OCI-LY1 (cell line): ENCODE measurements around the gene TOMM20.

ENCODE experiments used
- H2AFZ ChIP-seq: fragments of 200-600 bp; sonication (generic), shearing (Covaris generic); 2 replicates; pipeline ENCODE4 v1.6.0; 2014; ENCODE audit warnings: antibody characterized with exemption, mild to moderate bottlenecking, low read length
- H3F3A ChIP-seq: fragments of 200-600 bp; sonication (generic), shearing (Covaris generic); 2 replicates; pipeline ENCODE4 v1.6.0; 2014; ENCODE audit warnings: mild to moderate bottlenecking, antibody characterized with exemption, low read length, moderate library complexity; ENCODE audit not compliant: insufficient read depth
- H3K27ac ChIP-seq: fragments of 200-600 bp; sonication (generic); 2 replicates; pipeline ENCODE4 v1.5.1; 2014; ENCODE audit warnings: low read length, mixed run types, mild to moderate bottlenecking, low read depth; ENCODE audit not compliant: poor library complexity, severe bottlenecking
- H3K27me3 ChIP-seq: fragments of 200-600 bp; sonication (generic); 2 replicates; pipeline ENCODE4 v1.6.0; 2014; ENCODE audit warnings: antibody characterized with exemption, mild to moderate bottlenecking, low read length, moderate library complexity; ENCODE audit not compliant: insufficient read depth
- H3K36me3 ChIP-seq: fragments of 200-600 bp; sonication (generic); 2 replicates; pipeline ENCODE4 v1.6.1; 2014; ENCODE audit warnings: mild to moderate bottlenecking, antibody characterized with exemption, low read length, moderate library complexity, mixed read lengths; ENCODE audit not compliant: insufficient read depth
- H3K4me1 ChIP-seq: fragments of 200-600 bp; sonication (generic); 2 replicates; pipeline ENCODE4 v1.5.1; 2014; ENCODE audit warnings: mild to moderate bottlenecking, low read length, moderate library complexity; ENCODE audit not compliant: insufficient read depth, severe bottlenecking
- H3K4me2 ChIP-seq: fragments of 200-600 bp; sonication (generic), shearing (Covaris generic); 2 replicates; pipeline ENCODE4 v1.6.1; 2014; ENCODE audit warnings: low read length
- H3K4me3 ChIP-seq: fragments of 200-600 bp; sonication (generic); 2 replicates; pipeline ENCODE4 v1.5.1; 2014; ENCODE audit warnings: low read length, low read depth, mild to moderate bottlenecking, mixed read lengths; ENCODE audit not compliant: poor library complexity, severe bottlenecking
- H3K79me2 ChIP-seq: fragments of 200-600 bp; shearing (Covaris generic); 2 replicates; pipeline ENCODE4 v1.6.1; 2016; ENCODE audit warnings: mixed run types, low read length, mixed read lengths; ENCODE audit not compliant: insufficient read depth
- H3K9ac ChIP-seq: fragments of 200-600 bp; sonication (generic), shearing (Covaris generic); 2 replicates; pipeline ENCODE4 v1.6.1; 2014; ENCODE audit warnings: mild to moderate bottlenecking, low read length, mixed read lengths
- H3K9me2 ChIP-seq: fragments of 200-600 bp; sonication (generic), shearing (Covaris generic); 2 replicates; pipeline ENCODE4 v1.6.1; 2014; ENCODE audit warnings: low read depth, mild to moderate bottlenecking, low read length, mixed read lengths
- H3K9me3 ChIP-seq: fragments of 200-600 bp; shearing (Covaris generic); 2 replicates; pipeline ENCODE4 v1.6.1; 2014; ENCODE audit warnings: low read length, mixed read lengths
- H4K20me1 ChIP-seq: fragments of 200-600 bp; sonication (generic), shearing (Covaris generic); 2 replicates; pipeline ENCODE4 v1.6.0; 2016; ENCODE audit warnings: mild to moderate bottlenecking, low read length; ENCODE audit not compliant: insufficient read depth
- EZH2 ChIP-seq: fragments of 200-600 bp; sonication (generic), shearing (Covaris generic); IDR thresholded peaks from 2 replicates; pipeline ENCODE4 v1.8.0; 2017; ENCODE audit warnings: borderline replicate concordance, mixed run types, mild to moderate bottlenecking, antibody characterized with exemption, low read length, moderate library complexity, mixed read lengths
- TF ChIP-seq, protein P1 (sequence below): fragments of 200-600 bp; sonication (generic), shearing (Covaris generic); IDR thresholded peaks from 2 replicates; pipeline ENCODE4 v1.5.1; 2017; ENCODE audit warnings: mild to moderate bottlenecking, antibody characterized with exemption, low read length, moderate library complexity, mixed read lengths

Gene TOMM20

GRCh38 chr1:235138821-235139220 is 10.2 kb upstream of the TOMM20 start:
- Histone ChIP-seq H3F3A (no peaks in the 10 kb centered on the region), H3K36me3 (peaks cover 84% of the 10 kb centered on the region), H3K27me3 (no peaks in the 10 kb centered on the region), H3K27ac (no peak overlapping the region), H3K9me3 (no peaks in the 10 kb centered on the region), H4K20me1 (no peaks in the 10 kb centered on the region), H3K4me3 (no peak overlapping the region), H3K79me2 (no peaks in the 10 kb centered on the region), H3K9me2 (no peaks in the 10 kb centered on the region), H3K9ac (no peak overlapping the region), H3K4me1 (no peaks in the 10 kb centered on the region), H3K4me2 (no peak overlapping the region), H2AFZ (no peak overlapping the region)
- TF ChIP-seq EZH2 = no peak
- TF ChIP-seq, protein P1, sequence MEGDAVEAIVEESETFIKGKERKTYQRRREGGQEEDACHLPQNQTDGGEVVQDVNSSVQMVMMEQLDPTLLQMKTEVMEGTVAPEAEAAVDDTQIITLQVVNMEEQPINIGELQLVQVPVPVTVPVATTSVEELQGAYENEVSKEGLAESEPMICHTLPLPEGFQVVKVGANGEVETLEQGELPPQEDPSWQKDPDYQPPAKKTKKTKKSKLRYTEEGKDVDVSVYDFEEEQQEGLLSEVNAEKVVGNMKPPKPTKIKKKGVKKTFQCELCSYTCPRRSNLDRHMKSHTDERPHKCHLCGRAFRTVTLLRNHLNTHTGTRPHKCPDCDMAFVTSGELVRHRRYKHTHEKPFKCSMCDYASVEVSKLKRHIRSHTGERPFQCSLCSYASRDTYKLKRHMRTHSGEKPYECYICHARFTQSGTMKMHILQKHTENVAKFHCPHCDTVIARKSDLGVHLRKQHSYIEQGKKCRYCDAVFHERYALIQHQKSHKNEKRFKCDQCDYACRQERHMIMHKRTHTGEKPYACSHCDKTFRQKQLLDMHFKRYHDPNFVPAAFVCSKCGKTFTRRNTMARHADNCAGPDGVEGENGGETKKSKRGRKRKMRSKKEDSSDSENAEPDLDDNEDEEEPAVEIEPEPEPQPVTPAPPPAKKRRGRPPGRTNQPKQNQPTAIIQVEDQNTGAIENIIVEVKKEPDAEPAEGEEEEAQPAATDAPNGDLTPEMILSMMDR = no peak

- H2AFZ ChIP-seq = no peak overlapping the region
These were observed 7.5 kb upstream of the TOMM20 start for GRCh38 chr1:235136111-235136510.

GRCh38 chr1:235134171-235134570 is 5.5 kb upstream of the TOMM20 start:
- H3K27me3 ChIP-seq = no peaks in the 10 kb centered on the region
- H3K9ac ChIP-seq = no peak overlapping the region
- no peaks in the 10 kb centered on the region for H4K20me1 ChIP-seq
- H3K4me2 ChIP-seq = no peak overlapping the region
- peaks cover 81% of the 10 kb centered on the region for H3K36me3 ChIP-seq
- no peak overlapping the region for H3K4me3 ChIP-seq
- no peaks in the 10 kb centered on the region for H3K9me3 ChIP-seq
- TF ChIP-seq EZH2 = no peak
- TF ChIP-seq, protein P1 = no peak
- no peaks in the 10 kb centered on the region for H3K9me2 ChIP-seq
- peaks cover 2% of the 10 kb centered on the region for H3K4me1 ChIP-seq
- no peaks in the 10 kb centered on the region for H3F3A ChIP-seq
- H3K79me2 ChIP-seq = no peaks in the 10 kb centered on the region
- no peak overlapping the region for H2AFZ ChIP-seq
- no peak overlapping the region for H3K27ac ChIP-seq

More at GRCh38 chr1:235136111-235136510, 7.5 kb upstream of the TOMM20 start:
- no peak overlapping the region for H3K4me3 ChIP-seq
- H3K9me2 ChIP-seq = no peaks in the 10 kb centered on the region
- H3K4me1 ChIP-seq = no peaks in the 10 kb centered on the region
- no peaks in the 10 kb centered on the region for H4K20me1 ChIP-seq
- H3K36me3 ChIP-seq = peaks cover 85% of the 10 kb centered on the region
- no peak overlapping the region for H3K27ac ChIP-seq
- no peak overlapping the region for H3K9ac ChIP-seq
- no peaks in the 10 kb centered on the region for H3F3A ChIP-seq
- no peaks in the 10 kb centered on the region for H3K27me3 ChIP-seq
- no peaks in the 10 kb centered on the region for H3K79me2 ChIP-seq
- H3K9me3 ChIP-seq = no peaks in the 10 kb centered on the region
- TF ChIP-seq EZH2 = no peak
- TF ChIP-seq, protein P1 = no peak
- H3K4me2 ChIP-seq = no peak overlapping the region
